Measurements from ENCODE around the gene POM121L2. TPM values are rescaled to one million over a fixed set of nuclear protein-coding genes. Genes with fewer than 3 reads are reported as not detected.

Gene POM121L2
- not detected in 2 replicates for total RNA-seq

DNA sequence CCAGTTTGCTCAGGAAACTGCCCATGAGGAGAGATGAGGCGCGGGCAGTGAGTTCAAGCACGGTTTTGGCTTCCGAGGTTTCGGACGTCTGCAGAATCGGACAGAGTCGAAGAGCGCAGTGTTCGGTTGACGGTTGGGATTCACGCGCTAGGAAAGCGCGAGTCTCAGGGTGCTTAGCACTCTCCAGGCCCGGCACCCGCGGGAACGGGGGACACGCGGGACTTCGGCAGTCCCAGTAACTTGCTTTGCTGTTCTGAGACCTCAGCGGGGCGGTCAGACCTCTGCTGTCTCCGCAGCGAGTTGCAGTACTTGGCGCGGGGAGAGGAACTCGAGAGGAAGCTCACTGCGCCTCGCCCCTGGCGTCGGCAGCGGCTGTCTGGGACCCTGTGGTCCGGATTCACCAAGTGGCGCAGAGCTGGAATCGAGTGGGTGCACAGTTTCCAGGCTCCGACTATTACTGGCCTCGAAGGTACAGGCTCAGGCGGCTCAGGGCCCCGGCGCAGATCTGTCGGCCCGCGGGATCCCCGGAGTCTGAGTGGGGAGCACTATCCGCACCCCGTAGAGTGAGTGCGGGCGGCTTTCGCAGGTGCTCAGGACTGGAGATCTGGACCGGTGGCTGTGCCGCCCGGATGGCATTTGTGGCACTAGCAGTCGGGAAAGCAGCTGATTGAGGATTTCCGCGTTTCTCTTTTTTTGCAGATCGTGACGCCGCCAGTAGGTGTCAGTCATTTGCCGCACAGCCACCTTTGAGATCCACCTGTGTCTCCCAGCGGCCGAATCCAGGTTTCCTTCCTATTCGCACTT lies at the start of gene POM121L2:
Gene POM121L2 (minus strand): TSS at position 128 of the 804 bp plus-strand sequence. CDS start 103 bp downstream, at position 25.

Other genes with a start within 250 kb of the POM121L2 start
- 2.0 and 4.1 TPM in 2 replicates for gene PRSS16, start 64.6 kb downstream of the POM121L2 start, total RNA-seq
- gene ZNF391, start 76.5 kb upstream of the POM121L2 start, total RNA-seq, result 0.81 and 1.9 TPM in 2 replicates
- gene ZNF184, start 160.8 kb upstream of the POM121L2 start, total RNA-seq, result 3.3 and 3.4 TPM in 2 replicates

Measured in mesangial cell (primary cell).